ENCODE data around the gene PTDSS2. TPM values are rescaled to one million over a fixed set of nuclear protein-coding genes. Genes with fewer than 3 reads are reported as not detected.

The PTDSS2 gene
- polyA plus RNA-seq, 3 donors, result 9.3 to 18.3 (median 12.4) TPM

DNA sequence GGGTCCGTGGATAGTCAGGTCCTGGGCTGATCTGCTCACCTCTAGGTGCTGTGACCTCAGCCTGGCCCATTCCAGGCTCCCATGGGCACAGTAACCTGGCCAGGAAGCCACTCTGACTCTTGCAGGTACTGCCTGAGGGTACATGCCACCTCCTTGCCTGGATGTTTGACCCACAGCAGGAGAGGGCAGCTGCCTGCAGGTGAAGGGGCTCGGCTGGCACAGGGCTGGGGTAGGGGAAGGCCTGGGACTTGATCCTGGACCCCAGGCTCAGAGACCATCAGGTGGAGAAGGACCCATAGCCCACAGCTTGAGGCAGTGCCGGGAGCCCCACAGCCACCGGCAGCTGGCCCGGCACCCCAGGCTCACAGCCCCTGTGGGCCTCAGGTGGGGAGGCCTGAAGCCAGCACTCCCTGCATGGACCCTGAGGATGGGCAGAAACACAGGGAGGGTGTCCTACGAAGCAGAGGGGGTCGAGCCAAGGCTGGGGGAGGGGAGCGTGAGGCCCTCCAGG lies 89.9 kb downstream of the PTDSS2 start:
- no peaks in the 10 kb centered on the region for H4K20me1 ChIP-seq (ENCODE audit: insufficient read depth, low read length)
- Mint-ChIP-seq H3K4me1 (peaks cover 9% of the 10 kb centered on the region), H3K36me3 (no peaks in the 10 kb centered on the region), H3K27ac (no peak overlapping the region), H3K27me3 (ENCODE audit: low read depth in 3 of 3) (peaks cover 15 to 40% (median 26%) of the 10 kb centered on the region in 3 donors), H3K9me3 (peaks cover 0 to 4% (median 0%) of the 10 kb centered on the region in 7 donors), H3K4me3 (no peak overlapping the region)
- no peak overlapping the region for H2AFZ ChIP-seq (ENCODE audit: insufficient read depth, low read depth, low read length, poor library complexity, severe bottlenecking)
- H3K27ac ChIP-seq (ENCODE audit: low read depth in 1 of 2, low read length in 2 of 2), result no peak overlapping the region
- TF ChIP-seq, protein P1, sequence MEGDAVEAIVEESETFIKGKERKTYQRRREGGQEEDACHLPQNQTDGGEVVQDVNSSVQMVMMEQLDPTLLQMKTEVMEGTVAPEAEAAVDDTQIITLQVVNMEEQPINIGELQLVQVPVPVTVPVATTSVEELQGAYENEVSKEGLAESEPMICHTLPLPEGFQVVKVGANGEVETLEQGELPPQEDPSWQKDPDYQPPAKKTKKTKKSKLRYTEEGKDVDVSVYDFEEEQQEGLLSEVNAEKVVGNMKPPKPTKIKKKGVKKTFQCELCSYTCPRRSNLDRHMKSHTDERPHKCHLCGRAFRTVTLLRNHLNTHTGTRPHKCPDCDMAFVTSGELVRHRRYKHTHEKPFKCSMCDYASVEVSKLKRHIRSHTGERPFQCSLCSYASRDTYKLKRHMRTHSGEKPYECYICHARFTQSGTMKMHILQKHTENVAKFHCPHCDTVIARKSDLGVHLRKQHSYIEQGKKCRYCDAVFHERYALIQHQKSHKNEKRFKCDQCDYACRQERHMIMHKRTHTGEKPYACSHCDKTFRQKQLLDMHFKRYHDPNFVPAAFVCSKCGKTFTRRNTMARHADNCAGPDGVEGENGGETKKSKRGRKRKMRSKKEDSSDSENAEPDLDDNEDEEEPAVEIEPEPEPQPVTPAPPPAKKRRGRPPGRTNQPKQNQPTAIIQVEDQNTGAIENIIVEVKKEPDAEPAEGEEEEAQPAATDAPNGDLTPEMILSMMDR (IDR thresholded peaks at IDR 0.05), result no peak
- H3K36me3 ChIP-seq (replicated peaks in 1 of 2; ENCODE audit: control insufficient read depth in 1 of 2, insufficient read depth in 2 of 2, low read length in 2 of 2), result no peaks in the 10 kb centered on the region
- H3K9me3 ChIP-seq (replicated peaks in 1 of 2; ENCODE audit: control insufficient read depth in 1 of 2, insufficient read depth in 1 of 2, low read length in 2 of 2), result no peaks in the 10 kb centered on the region
- no peak for DNase-seq
- H3K4me3 ChIP-seq (replicated peaks in 1 of 3; ENCODE audit: low read depth in 2 of 3, low read length in 3 of 3), result no peak overlapping the region
- 94% methylated on average over 6 of the region's 8 CpGs for WGBS (ENCODE audit: insufficient coverage)
- intact Hi-C loops (cut with micrococcal nuclease), result no loop called here
- H3K9ac ChIP-seq (ENCODE audit: insufficient read depth, low read length, poor library complexity, severe bottlenecking), result no peak overlapping the region
- H3K4me2 ChIP-seq (replicated peaks; ENCODE audit: extremely low read depth, low read length, poor library complexity, severe bottlenecking), result no peak overlapping the region
- peaks cover 22 to 25% of the 10 kb centered on the region in 2 donors for H3K4me1 ChIP-seq (ENCODE audit: control insufficient read depth in 1 of 2, insufficient read depth in 2 of 2, low read length in 2 of 2)
- no peaks in the 10 kb centered on the region for H3K79me2 ChIP-seq (ENCODE audit: insufficient read depth, low read length)
- peaks cover 0 to 27% of the 10 kb centered on the region in 2 donors for H3K27me3 ChIP-seq (ENCODE audit: control insufficient read depth in 2 of 2, insufficient read depth in 2 of 2, low read length in 2 of 2)

Small RNAs within 50 kb of the gene (small RNA-seq; reads per million reads assigned to genes)
- gene RN7SL838P (ENCODE audit: insufficient read length, low read depth), result not detected

Other genes with a start within 250 kb of the PTDSS2 start
- 10 to 100 TPM in 2 of 3 donors, 1 to 10 TPM in 1; 9.5 to 37.3 (median 29.3) TPM for gene BET1L, start 242.9 kb upstream of the PTDSS2 start, polyA plus RNA-seq
- gene RIC8A, start 242.6 kb upstream of the PTDSS2 start, polyA plus RNA-seq, result 10 to 100 TPM; 51.1 to 79.1 (median 56.5) TPM
- gene SIRT3, start 213.9 kb upstream of the PTDSS2 start, polyA plus RNA-seq, result 10 to 100 TPM in 1 of 3 donors, 1 to 10 TPM in 2; 4.3 to 23.7 (median 4.3) TPM
- gene PSMD13, start 213.3 kb upstream of the PTDSS2 start, polyA plus RNA-seq, result 100 to 1,000 TPM; 136 to 272 (median 218) TPM
- gene NLRP6, start 171.9 kb upstream of the PTDSS2 start, polyA plus RNA-seq, result under 1 TPM; 0.10 to 0.51 (median 0.24) TPM
- 10 to 100 TPM in 1 of 3 donors, 1 to 10 TPM in 2; 1.6 to 82.9 (median 2.1) TPM for gene PGGHG, start 161.2 kb upstream of the PTDSS2 start, polyA plus RNA-seq
- not detected for gene IFITM5, start 150.8 kb upstream of the PTDSS2 start, polyA plus RNA-seq
- gene IFITM2, start 142.5 kb upstream of the PTDSS2 start, polyA plus RNA-seq, result 1,000 to 10,000 TPM in 1 of 3 donors, 100 to 1,000 TPM in 2; 625 to 1,147 (median 705) TPM
- gene IFITM1, start 136.2 kb upstream of the PTDSS2 start, polyA plus RNA-seq, result 10 to 100 TPM; 26.0 to 49.5 (median 36.3) TPM
- gene IFITM3, start 129.4 kb upstream of the PTDSS2 start, polyA plus RNA-seq, result 100 to 1,000 TPM; 353 to 637 (median 445) TPM
- not detected for gene B4GALNT4, start 80.8 kb upstream of the PTDSS2 start, polyA plus RNA-seq
- not detected for gene PKP3, start 56.1 kb upstream of the PTDSS2 start, polyA plus RNA-seq
- gene SIGIRR, start 35.3 kb upstream of the PTDSS2 start, polyA plus RNA-seq, result 100 to 1,000 TPM in 1 of 3 donors, 10 to 100 TPM in 2; 62.8 to 125 (median 75.4) TPM
- gene ANO9, start 8.3 kb upstream of the PTDSS2 start, polyA plus RNA-seq, result under 1 TPM in 2 of 3 donors, not detected in 1; 0.18 to 0.24 TPM
- 100 to 1,000 TPM; 381 to 445 (median 443) TPM for gene RNH1, start 57.0 kb downstream of the PTDSS2 start, polyA plus RNA-seq
- gene HRAS, start 85.3 kb downstream of the PTDSS2 start, polyA plus RNA-seq, result 10 to 100 TPM; 10.1 to 32.9 (median 10.3) TPM
- gene LRRC56, start 87.2 kb downstream of the PTDSS2 start, polyA plus RNA-seq, result under 1 TPM in 2 of 3 donors, not detected in 1; 0.09 to 0.68 TPM
- 10 to 100 TPM in 1 of 3 donors, 1 to 10 TPM in 1, under 1 TPM in 1; 0.67 to 10.6 (median 1.2) TPM for gene LMNTD2, start 110.5 kb downstream of the PTDSS2 start, polyA plus RNA-seq
- gene RASSF7, start 110.7 kb downstream of the PTDSS2 start, polyA plus RNA-seq, result 10 to 100 TPM in 2 of 3 donors, 1 to 10 TPM in 1; 10.0 to 26.5 (median 12.4) TPM
- gene PHRF1, start 126.2 kb downstream of the PTDSS2 start, polyA plus RNA-seq, result 10 to 100 TPM in 1 of 3 donors, 1 to 10 TPM in 2; 1.3 to 11.1 (median 3.3) TPM
- 100 to 1,000 TPM in 1 of 3 donors, 10 to 100 TPM in 2; 38.6 to 125 (median 42.9) TPM for gene IRF7, start 165.7 kb downstream of the PTDSS2 start, polyA plus RNA-seq
- gene CDHR5, start 174.7 kb downstream of the PTDSS2 start, polyA plus RNA-seq, result under 1 TPM; 0.18 to 0.43 (median 0.18) TPM
- not detected for gene SCT, start 176.9 kb downstream of the PTDSS2 start, polyA plus RNA-seq
- under 1 TPM in 1 of 3 donors, not detected in 2; 0.13 TPM for gene DRD4, start 187.0 kb downstream of the PTDSS2 start, polyA plus RNA-seq
- gene DEAF1, start 244.9 kb downstream of the PTDSS2 start, polyA plus RNA-seq, result 10 to 100 TPM; 18.0 to 22.3 (median 22.2) TPM
- 10 to 100 TPM; 31.6 to 69.4 (median 37.3) TPM for gene TMEM80, start 245.5 kb downstream of the PTDSS2 start, polyA plus RNA-seq

Data from CD14-positive monocyte (primary cell).